C4-2B (cell line): ENCODE results near the gene PRX.

Source experiments
- CTCF ChIP-seq: fragments of 450-650 bp; conservative IDR thresholded peaks from 2 replicates; pipeline ENCODE4 v1.5.1; 2017; ENCODE audit warnings: mild to moderate bottlenecking
- ZFX ChIP-seq: fragments of 450-650 bp; IDR thresholded peaks from 2 replicates; pipeline ENCODE4 v1.6.1; 2017

GRCh38 chr19:40374084-40374483 lies 39.1 kb downstream of the PRX start:
- no peak for TF ChIP-seq CTCF
- no peak for TF ChIP-seq ZFX
